HG02981 (cell line): ENCODE data around the gene CST4.
"Not testable (repeated sequence)": the region's sequence is repeated elsewhere in the genome, so short reads cannot be mapped to it uniquely, and the experiment has no call there.

ENCODE experiments used
- ATAC-seq: cut with Tn5 transposase; IDR thresholded peaks from one replicate; pipeline ENCODE4 v1.9.1; 2021; ENCODE audit warnings: mild to moderate bottlenecking, moderate library complexity; ENCODE audit not compliant: unreplicated experiment

The CST4 gene, protein sequence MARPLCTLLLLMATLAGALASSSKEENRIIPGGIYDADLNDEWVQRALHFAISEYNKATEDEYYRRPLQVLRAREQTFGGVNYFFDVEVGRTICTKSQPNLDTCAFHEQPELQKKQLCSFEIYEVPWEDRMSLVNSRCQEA

GRCh38 chr20:23688684-23689398 lies at the start of gene CST4:
Gene CST4 (minus strand): TSS chr20:23689038. CDS start chr20:23688969, 69 bp downstream.
- ATAC-seq: not testable (repeated sequence)

- ATAC-seq: not testable (repeated sequence)
Measured at GRCh38 chr20:23735391-23735790, 46.6 kb upstream of the CST4 start.

GRCh38 chr20:23734949-23735348 lies 46.1 kb upstream of the CST4 start:
- not testable (repeated sequence) for ATAC-seq

- not testable (repeated sequence) for ATAC-seq
Measured at GRCh38 chr20:23734440-23734839, 45.6 kb upstream of the CST4 start.

GRCh38 chr20:23727016-23727415 lies 38.2 kb upstream of the CST4 start:
- ATAC-seq: no peak

- ATAC-seq: no peak
Measured at GRCh38 chr20:23725102-23725501, 36.3 kb upstream of the CST4 start.

DNA sequence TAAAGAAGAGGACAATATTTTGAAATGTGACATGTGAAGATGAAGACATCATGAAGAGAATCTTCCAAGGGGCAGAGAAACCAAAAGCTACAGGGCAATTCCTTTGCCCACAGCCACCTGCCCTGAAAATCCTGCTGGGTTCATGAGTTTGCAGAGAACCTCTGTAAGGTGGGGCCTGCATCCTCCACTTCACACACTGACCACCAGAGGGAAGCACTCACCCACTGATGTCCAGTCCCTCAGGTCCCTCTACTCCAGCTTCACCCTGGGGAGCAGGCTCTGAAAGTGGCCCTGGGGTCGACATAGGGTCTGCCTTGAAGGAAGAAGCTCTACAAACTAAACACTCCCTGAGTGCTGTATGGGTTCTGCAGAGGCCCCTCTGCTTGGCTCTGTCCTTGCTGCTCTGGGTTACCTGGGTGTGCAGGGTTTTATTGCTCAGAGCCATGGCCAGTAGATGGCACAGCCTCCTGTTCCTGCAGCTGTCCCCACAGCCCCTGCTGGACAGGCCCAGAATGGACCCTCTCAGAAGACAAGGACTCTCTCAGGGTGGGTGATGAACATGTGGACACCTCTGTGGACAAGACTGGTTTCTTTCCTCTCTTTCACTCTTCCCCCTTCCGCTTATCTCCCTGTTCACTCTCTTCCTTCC lies 34.9 kb upstream of the CST4 start:
- peak; percentile 65 for ATAC-seq

DNA sequence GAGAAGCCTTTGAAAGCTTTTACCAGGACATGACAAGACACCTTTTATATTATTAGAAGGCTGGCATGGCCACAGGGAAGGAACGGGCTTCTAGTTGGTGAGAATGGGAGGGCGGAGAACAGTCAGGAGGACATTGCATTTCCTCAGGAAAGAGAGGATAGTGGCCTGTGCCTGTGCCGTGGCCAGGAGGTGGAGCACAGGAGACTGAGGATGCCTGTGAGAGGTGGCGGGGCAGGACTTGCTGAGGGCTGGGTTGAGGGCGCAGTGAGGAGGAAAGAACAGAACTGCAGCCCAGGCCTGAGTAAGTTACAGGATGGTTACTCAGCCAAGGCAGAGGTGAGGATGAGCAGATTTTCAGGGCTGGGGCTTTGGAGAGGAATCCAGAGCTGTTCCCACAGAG lies 34.0 kb upstream of the CST4 start:
- not testable (repeated sequence) for ATAC-seq

DNA sequence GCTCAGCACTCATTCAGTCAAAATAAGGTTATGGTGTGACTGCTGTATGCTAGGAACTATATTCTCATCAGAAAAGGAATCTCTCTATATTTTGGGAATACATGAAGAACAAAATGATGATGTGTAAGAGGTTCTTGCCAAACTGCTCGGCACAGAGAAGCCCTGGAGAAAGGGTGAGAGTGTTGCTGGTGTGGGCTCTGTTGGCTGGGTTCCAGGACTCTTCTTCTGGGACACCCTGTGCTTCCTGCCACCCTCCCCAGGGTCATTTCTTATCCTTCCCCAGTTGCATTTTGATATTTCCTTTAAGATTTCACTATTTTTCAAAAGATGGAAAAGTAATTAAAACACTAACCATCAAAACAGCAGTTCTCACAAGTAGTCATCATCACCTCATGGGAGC lies 33.1 kb upstream of the CST4 start:
- no peak for ATAC-seq

DNA sequence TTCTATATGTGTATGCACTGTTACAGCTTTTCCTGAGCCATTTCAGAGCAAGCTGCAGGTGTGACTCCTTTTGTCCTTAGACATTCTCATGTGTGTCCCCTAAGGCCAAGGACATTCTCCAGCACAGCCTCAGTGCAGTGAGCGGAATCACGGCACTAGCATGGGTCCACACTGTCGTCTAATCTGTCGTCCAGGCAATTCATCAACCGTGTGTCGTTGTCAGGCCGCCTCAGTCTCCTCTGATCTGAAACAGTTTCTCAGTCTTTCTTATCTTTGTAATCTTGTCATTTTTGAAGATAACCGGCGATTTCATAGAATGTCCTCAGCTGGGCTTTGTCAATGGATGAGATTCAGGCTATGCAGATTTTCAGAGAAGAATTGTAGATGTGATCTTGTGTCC lies 30.5 kb upstream of the CST4 start:
- not testable (repeated sequence) for ATAC-seq

GRCh38 chr20:23711778-23712177 lies 22.9 kb upstream of the CST4 start:
- ATAC-seq: not testable (repeated sequence)

- ATAC-seq: no peak
Measured at GRCh38 chr20:23710771-23711170, 21.9 kb upstream of the CST4 start.

DNA sequence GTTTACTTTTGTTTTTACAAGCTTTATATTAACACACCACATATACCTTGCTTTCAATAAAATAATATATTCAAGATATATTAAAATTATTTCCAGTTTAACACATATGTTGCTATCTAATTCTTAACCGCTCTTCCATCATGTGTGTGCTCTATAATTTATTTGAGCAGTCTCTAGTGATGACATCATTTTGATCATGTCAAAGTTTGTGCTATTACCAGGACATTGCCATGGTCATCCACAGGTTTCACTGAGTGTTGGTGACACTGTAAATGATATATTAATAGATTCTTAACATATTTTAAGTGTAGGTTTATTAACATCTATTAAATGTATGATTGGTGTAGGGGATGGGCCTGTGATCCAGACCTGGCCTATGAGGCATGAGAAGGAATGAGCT lies 17.1 kb upstream of the CST4 start:
- no peak for ATAC-seq

DNA sequence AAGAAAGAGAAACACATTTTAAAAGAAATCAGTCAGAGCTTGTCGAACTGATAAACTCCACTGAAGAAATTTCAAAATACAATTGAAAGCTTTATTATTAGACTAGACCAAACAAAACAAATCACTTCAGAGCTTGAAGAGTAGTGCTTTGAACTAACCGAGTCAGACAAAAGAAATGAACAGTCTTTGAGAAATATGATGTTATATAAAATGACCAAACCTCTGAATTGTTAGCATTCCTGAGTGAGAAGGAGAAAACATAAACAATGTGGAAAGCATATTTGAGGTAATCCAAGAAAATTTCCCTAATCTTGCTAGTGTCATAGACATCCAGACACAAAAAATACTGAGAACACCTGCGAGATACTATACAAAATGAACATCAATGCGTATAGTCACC lies 13.2 kb upstream of the CST4 start:
- no peak for ATAC-seq

GRCh38 chr20:23700931-23701330 lies 12.1 kb upstream of the CST4 start:
- no peak for ATAC-seq

DNA sequence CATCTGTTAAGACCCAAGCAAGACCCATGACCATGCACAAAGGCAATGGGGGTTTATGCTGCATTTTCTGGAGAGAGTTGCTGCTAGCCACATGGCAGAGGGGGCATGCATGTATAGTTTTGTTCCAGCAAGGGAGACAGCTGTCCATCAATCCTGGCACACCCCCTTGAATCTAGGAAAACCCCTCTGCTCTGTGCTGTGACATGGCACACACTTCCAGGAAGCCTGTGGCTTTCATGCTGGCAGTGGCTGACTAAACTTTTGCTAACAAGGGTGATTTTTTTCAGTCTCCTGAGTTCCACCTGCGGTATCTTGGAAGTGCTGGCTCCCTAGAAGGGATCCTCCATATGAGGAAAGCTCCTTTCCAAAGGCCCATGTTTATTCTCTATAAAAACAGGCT lies 9.1 kb upstream of the CST4 start:
- no peak for ATAC-seq

GRCh38 chr20:23695068-23695395 lies 6.2 kb upstream of the CST4 start:
- not testable (repeated sequence) for ATAC-seq

- not testable (repeated sequence) for ATAC-seq
Measured at GRCh38 chr20:23694178-23695067, 5.6 kb upstream of the CST4 start.

DNA sequence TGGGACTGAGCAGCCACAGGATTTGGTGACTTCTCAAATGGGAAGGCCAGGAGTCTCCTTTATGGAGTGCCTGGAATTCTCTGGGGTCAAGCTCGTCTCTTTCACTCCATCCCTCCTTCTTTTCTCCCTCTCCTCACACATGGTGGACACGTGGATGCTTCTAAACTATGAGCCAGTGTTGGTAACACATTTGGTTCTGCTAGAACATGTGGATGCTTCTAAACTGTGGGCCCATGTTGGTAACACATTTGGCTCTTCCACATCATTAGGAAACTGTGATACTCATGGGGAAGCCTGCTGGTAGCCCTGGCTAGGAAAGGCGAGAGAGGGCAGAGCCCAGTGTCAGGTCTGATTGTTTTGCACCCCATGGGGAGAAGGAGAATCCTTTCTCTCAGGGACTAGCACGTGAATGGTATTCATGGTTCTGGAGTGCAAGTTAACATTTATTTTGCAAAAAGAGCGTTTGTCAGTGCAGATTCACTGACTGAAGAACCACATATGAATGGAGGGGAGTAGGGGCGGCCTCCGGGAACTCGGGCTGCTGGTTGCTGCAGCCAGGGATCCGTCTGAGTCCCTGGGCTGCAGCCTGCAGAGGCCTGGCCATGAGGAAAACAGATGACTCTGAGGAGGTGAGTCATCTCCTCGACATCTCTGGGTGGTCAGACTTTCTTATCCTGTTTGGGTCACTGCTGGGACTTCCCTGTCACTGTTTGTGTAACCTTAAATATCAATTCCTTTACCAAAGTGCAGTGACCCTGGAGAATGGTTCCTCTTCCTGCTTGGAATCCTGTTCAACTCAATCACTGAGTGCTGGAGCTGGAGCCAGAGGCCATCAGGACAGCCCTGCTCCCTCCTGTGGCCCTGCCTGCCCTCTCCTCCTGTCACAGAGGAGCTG lies 4.1 kb upstream of the CST4 start:
- ATAC-seq: not testable (repeated sequence)

DNA sequence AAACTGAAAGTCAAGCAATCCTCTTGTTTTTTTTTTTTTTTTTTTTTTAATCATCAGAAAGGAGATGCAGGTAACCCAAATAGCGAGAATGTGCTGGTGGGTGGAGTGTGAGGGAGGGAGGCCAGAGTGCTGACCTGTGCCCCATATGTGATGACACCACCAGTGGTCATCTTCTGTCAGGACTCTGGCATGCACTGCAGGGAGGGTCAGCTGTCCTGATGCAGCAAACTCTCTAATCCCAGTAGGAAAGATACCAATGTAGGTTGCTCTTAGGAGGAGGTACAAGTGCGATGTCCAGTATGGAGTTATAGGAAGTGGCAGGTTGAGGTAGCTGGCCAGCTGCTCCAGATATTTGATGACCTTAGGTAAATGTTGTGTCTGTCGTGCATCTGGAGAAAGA lies 2.8 kb upstream of the CST4 start:
- no peak for ATAC-seq
